Parathyroid adenoma (tissue), 2 donors: Measurements from ENCODE around the gene CC2D1A.
A peak's percentile ranks its signal among the peaks of the same experiment; 100 is the strongest.

Source experiments
- H2AFZ ChIP-seq: fragments of 300-600 bp; sonication (generic); one replicate; pipeline ENCODE4 v1.7.0; 2017; ENCODE audit warnings: antibody characterized with exemption, mild to moderate bottlenecking
- H3K27ac ChIP-seq: fragments of 300-600 bp; sonication (generic); one replicate; pipeline ENCODE4 v1.7.0; 2017
- H3K27me3 ChIP-seq: fragments of 300-600 bp; sonication (generic); one replicate; pipeline ENCODE4 v1.7.0; 2017; ENCODE audit warnings: low read length; ENCODE audit not compliant: control insufficient read depth, insufficient read depth
- H3K36me3 ChIP-seq: fragments of 300-600 bp; sonication (generic); one replicate; pipeline ENCODE4 v1.7.0; 2017; ENCODE audit warnings: low read length; ENCODE audit not compliant: control insufficient read depth, insufficient read depth
- H3K4me1 ChIP-seq: fragments of 300-600 bp; sonication (generic); one replicate; pipeline ENCODE4 v1.7.0; 2017; ENCODE audit warnings: control low read depth
- H3K4me2 ChIP-seq: fragments of 300-600 bp; sonication (generic); one replicate; pipeline ENCODE4 v1.7.0; 2017; ENCODE audit warnings: low read length
- H3K4me3 ChIP-seq: fragments of 300-600 bp; sonication (generic); one replicate; pipeline ENCODE4 v1.7.0; 2017; ENCODE audit warnings: low read depth, low read length
- H3K79me2 ChIP-seq: fragments of 300-600 bp; sonication (generic); one replicate; pipeline ENCODE4 v1.7.0; 2017; ENCODE audit warnings: control low read depth
- H3K9ac ChIP-seq: fragments of 300-600 bp; sonication (generic); one replicate; pipeline ENCODE4 v1.7.0; 2017; ENCODE audit warnings: mild to moderate bottlenecking
- H3K9me3 ChIP-seq: fragments of 300-600 bp; sonication (generic); one replicate; pipeline ENCODE4 v1.7.0; 2017; ENCODE audit warnings: low read length; ENCODE audit not compliant: control insufficient read depth
- CTCF ChIP-seq: fragments of 300-600 bp; sonication (generic); IDR thresholded peaks from one replicate; pipeline ENCODE4 v1.7.0; 2017; ENCODE audit warnings: antibody characterized with exemption, mild to moderate bottlenecking
- donor health status: primary hyperparathyroidism.

The CC2D1A gene

DNA sequence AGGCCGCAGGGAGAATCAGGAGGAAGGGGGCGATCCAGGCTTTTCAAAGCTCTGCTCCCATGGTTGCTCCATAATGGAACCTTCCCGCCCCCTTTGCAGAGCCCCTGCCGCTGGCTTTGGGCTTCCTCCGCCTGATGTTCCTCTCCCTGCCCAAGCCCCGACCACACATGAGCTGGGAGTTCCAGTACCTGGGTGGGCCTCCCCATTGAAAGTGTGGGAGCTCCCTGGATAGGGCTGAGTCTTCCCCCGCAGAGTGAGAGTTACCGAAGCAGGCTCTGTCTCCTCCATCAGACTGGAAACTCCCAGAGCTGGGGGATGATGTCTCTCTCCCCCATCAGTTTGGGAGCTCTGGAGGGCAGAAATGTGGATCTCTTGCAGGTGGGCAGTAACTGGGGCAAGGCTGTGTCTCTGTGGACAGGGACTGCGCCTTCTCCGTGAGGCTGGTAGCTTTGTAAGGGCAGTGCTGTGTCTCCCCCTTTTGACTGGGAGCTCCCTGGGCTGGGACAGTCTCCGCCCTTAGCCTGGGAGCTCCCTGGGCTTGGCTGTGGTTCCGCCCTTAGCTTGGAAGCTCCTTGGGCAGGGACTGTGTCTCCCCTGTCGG is 47.0 kb downstream of the CC2D1A start:
- Histone ChIP-seq H3K4me2 (peak overlapping the region; percentile 72), H3K79me2 (peaks cover 12% of the 10 kb centered on the region), H2AFZ (peak overlapping the region; percentile 58), H3K27ac (peak overlapping the region; percentile 54), H3K4me1 (peaks cover 12% of the 10 kb centered on the region), H3K9ac (no peak overlapping the region), H3K4me3 (peak overlapping the region; percentile 74), H3K36me3 (no peaks in the 10 kb centered on the region), H3K9me3 (no peaks in the 10 kb centered on the region), H3K27me3 (no peaks in the 10 kb centered on the region)
- TF ChIP-seq CTCF: peak; percentile 10

DNA sequence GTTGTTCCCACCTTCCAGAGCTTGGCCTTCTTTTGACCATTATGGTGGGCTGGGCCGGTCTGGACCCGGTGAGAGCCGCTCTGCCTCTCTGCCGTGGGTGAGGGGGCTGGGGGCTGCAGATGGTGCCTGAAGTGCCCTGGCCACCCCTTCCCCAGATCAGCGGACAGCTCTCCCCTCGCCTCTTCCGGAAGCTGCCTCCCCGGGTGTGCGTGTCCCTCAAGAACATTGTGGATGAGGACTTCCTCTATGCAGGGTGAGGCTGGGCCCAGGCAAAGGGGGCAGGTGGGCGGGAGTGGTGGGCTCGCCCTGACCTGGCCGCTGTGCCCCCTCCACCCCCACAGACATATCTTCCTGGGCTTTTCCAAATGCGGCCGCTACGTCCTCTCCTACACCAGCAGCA is 48.2 kb downstream of the CC2D1A start:
- H3K36me3 ChIP-seq: no peaks in the 10 kb centered on the region
- no peak for TF ChIP-seq CTCF

DNA sequence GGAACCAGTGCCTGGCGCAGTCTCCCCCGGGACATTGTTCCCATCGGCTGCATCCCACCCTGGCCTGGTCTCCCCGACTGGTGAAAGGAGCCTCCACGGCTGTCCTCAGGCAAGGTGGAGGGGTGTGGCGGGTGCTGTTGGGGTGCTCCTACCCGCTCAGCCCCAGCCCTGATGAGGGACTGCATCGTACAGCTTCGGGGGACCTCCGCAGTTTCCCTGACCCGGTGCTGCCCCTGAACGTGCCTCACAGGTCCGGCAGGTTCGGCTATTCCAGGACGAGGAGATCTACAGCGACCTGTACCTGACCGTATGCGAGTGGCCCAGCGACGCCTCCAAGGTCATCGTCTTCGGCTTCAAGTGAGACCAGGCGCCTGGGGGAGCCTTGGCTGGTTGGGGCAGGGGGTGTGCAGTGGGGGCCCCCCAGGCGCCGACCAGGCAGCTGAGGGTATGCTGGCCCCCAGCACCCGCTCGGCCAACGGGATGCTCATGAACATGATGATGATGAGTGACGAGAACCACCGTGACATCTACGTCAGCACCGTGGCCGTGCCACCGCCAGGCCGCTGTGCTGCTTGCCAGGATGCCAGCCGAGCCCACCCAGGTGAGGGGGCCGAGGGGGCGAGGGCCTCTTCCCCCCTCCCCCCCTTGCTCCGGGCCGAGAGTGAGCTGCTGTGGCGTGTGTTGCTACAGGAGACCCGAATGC is 49.8 kb downstream of the CC2D1A start:
- Histone ChIP-seq H3K4me1 (peaks cover 12% of the 10 kb centered on the region), H3K27ac (no peak overlapping the region), H3K9me3 (no peaks in the 10 kb centered on the region), H3K4me2 (no peak overlapping the region), H3K9ac (no peak overlapping the region), H3K27me3 (no peaks in the 10 kb centered on the region), H3K36me3 (no peaks in the 10 kb centered on the region), H3K79me2 (peaks cover 12% of the 10 kb centered on the region), H2AFZ (no peak overlapping the region), H3K4me3 (no peak overlapping the region)
- TF ChIP-seq CTCF: no peak

More for the DNA sequence above, 48.2 kb downstream of the CC2D1A start:
- Histone ChIP-seq H3K9me3 (no peaks in the 10 kb centered on the region), H3K4me1 (peaks cover 12% of the 10 kb centered on the region), H3K9ac (no peak overlapping the region), H3K4me2 (no peak overlapping the region), H2AFZ (no peak overlapping the region), H3K4me3 (no peak overlapping the region), H3K79me2 (peaks cover 12% of the 10 kb centered on the region), H3K27ac (no peak overlapping the region), H3K27me3 (no peaks in the 10 kb centered on the region)

DNA sequence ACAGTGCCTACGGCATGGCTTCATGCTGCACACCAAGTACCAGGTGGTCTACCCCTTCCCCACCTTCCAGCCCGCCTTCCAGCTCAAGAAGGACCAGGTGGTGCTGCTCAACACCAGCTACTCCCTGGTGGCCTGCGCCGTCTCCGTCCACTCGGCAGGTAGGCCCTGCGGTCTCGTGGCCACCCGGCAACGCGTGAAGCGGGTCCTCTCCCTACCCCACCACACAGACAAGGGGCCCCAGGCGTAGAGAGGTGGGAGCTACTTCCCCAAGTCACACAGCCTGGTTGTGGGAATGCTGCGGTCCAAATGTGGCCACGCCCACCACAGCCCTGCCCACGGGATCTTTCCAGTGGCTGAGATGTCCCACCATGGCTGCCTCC is 50.4 kb downstream of the CC2D1A start:
- H3K9ac ChIP-seq: no peak overlapping the region
- no peaks in the 10 kb centered on the region for H3K9me3 ChIP-seq
- TF ChIP-seq CTCF: no peak
- no peaks in the 10 kb centered on the region for H3K36me3 ChIP-seq
- H3K27ac ChIP-seq: no peak overlapping the region
- peaks cover 12% of the 10 kb centered on the region for H3K79me2 ChIP-seq
- H3K4me1 ChIP-seq: peaks cover 12% of the 10 kb centered on the region
- H3K4me2 ChIP-seq: no peak overlapping the region
- no peak overlapping the region for H3K4me3 ChIP-seq
- H2AFZ ChIP-seq: no peak overlapping the region
- no peaks in the 10 kb centered on the region for H3K27me3 ChIP-seq

GRCh38 chr19:13957051-13957450 is 51.0 kb downstream of the CC2D1A start:
- no peaks in the 10 kb centered on the region for H3K27me3 ChIP-seq
- H3K27ac ChIP-seq: no peak overlapping the region
- H2AFZ ChIP-seq: no peak overlapping the region
- no peaks in the 10 kb centered on the region for H3K36me3 ChIP-seq
- no peak overlapping the region for H3K4me3 ChIP-seq
- H3K4me1 ChIP-seq: peaks cover 8% of the 10 kb centered on the region
- no peak for TF ChIP-seq CTCF
- H3K9ac ChIP-seq: no peak overlapping the region
- H3K4me2 ChIP-seq: no peak overlapping the region
- H3K79me2 ChIP-seq: peaks cover 12% of the 10 kb centered on the region
- no peaks in the 10 kb centered on the region for H3K9me3 ChIP-seq
